GM12872 (cell line): Measurements from ENCODE around the gene MSI2.

Experiments used
- TF ChIP-seq, protein P1 (sequence below): IDR thresholded peaks from 3 replicates; pipeline ENCODE4 v1.5.1; 2011; ENCODE audit warnings: low read depth, mild to moderate bottlenecking, low read length, moderate library complexity; ENCODE audit not compliant: insufficient read depth

The MSI2 gene

DNA sequence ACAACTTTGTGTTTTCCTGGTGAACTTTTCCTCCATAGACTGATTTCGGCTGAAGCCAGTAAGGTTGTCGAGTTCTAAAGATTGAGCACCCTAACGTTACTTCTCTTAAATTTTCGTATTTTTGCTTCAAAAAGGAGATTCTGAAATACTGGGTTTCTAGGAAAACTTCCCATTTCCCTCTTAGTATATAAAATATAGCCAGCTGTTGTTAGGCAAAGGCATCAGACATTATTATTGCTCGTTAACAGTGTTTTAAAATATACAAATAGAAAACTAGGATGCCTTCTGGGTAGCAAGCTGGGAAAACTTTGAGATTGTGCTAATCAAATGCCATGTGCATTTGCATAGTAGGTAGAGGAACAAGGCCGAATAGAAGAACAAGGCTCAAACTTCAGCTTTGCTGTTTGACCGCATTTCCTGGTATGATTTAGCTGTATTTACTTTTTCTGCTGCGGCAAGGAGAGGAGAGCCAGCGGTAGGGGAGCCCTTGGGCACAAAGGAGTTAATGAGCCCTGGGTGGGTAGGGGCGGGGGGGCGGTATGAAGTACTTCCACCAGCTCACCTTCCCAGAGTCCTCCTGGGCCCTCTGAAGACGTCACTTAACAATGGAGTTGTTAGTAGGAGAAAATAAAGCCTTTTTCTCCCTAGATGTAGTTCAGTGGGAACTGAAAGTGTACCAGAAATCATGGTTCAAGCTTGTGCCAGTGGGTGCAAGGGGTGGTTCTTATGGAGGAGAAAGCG is 151.9 kb downstream of the MSI2 start:
- TF ChIP-seq, protein P1, sequence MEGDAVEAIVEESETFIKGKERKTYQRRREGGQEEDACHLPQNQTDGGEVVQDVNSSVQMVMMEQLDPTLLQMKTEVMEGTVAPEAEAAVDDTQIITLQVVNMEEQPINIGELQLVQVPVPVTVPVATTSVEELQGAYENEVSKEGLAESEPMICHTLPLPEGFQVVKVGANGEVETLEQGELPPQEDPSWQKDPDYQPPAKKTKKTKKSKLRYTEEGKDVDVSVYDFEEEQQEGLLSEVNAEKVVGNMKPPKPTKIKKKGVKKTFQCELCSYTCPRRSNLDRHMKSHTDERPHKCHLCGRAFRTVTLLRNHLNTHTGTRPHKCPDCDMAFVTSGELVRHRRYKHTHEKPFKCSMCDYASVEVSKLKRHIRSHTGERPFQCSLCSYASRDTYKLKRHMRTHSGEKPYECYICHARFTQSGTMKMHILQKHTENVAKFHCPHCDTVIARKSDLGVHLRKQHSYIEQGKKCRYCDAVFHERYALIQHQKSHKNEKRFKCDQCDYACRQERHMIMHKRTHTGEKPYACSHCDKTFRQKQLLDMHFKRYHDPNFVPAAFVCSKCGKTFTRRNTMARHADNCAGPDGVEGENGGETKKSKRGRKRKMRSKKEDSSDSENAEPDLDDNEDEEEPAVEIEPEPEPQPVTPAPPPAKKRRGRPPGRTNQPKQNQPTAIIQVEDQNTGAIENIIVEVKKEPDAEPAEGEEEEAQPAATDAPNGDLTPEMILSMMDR, result 0 out of 3 replicates have a peak, but pooled peaks have one; percentile 1

DNA sequence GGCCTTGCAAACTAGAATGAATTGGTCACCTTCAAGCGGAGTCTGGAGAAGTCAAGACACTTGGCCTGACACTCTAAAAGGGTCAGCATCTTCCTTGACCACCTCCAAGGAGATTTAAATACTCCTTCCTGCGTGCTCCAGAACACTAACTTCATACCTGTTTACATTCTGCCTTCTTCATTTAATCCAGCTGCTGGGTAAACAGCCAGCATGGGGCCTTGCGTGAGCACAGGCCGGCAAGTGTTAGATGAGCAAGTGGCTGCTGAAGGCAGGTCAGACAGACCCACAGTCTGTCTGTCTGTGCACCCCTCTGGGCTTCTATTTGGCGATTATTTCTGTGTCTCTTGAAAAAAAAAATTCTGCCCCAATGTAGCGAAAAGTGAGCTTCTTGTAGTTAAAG is 153.8 kb downstream of the MSI2 start:
- TF ChIP-seq, protein P1, result no peak

GRCh38 chr17:57412520-57413096 is 156.3 kb downstream of the MSI2 start:
- TF ChIP-seq, protein P1, result no peak

GRCh38 chr17:57413848-57414651 is 157.7 kb downstream of the MSI2 start:
- TF ChIP-seq, protein P1, result no peak

DNA sequence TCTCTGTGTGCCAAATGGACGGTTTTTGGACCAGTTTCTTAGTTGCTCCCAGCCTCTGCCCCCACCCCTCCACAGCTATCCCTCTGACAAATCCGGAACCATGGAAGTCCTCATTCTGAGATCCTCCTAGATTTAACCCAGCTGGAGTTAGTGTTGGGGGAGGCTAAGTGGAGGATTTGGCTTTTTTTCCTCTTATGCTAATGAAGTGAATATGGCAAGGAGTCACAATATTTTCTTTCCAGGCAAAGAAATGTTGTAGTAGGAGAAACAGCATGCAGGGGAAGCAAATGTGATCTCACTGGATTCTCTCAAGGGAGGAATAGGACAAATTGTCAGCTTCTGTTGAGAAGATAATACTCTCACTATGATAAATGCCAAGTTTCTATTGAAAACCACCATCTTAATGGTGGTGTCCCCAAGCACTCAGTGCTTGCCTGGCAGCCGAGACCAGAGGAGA is 159.5 kb downstream of the MSI2 start:
- TF ChIP-seq, protein P1, result no peak

DNA sequence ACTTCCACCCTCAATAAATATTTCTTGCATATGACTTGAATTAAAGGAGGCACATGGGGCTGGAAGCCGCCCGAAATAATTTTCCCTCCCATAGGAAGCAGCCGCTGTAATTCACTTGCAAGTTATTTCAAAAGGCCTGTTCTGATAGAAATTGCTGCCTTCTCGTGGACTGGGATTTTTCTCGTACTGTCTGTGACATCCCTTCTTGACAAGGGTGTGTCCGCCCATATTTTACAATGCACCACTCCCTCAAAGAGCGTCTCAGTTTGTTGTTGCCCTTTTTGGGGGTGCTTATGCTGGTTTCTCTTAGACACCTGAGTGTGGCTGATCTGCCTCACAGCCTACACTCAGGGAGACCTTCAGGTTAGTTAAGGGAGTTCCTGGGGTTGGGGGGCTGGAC is 160.0 kb downstream of the MSI2 start:
- TF ChIP-seq, protein P1, result no peak

DNA sequence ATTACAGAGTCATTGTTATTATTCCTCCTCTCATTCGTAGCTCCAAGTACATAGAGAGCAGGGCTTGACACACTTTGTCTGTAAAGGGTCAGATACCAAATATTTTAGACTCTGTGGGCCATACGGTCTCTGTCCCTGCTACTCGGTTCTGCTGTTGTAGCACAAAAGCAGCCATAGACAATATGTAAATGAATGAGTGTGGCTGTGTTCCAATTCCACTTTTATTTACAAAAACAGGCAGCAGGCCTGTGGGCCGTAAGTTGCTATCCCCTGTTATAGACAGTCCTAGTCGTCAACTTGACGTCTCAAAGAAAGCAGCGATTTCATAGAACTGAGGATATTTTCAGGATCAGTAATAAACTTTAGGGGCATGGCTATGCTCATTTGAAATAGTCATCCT is 161.6 kb downstream of the MSI2 start:
- TF ChIP-seq, protein P1, result no peak
